Esophagus muscularis mucosa (tissue), 4 donors: Measurements from ENCODE around the gene DOCK2. TPM values are rescaled to one million over a fixed set of nuclear protein-coding genes. Genes with fewer than 3 reads are reported as not detected.

ENCODE experiments used
- DNase-seq: peaks from one replicate; pipeline ENCODE4 v3.0.0-alpha.2; 2017; ENCODE audit errors: extremely low spot score
- H3K27ac ChIP-seq, 4 donors: fragments of 200-600 bp; sonication (generic); replicated peaks in 1 of 4; 1 replicate in 3 of 4; 2 replicates in 1 of 4; pipeline ENCODE4 v1.5.1; 2016 to 2019; ENCODE audit warnings: mild to moderate bottlenecking in 1 of 4
- H3K27me3 ChIP-seq, 4 donors: fragments of 200-600 bp; sonication (generic); one replicate each; pipeline versions ENCODE4 v1.5.1 to v1.6.0; 2016 to 2019
- H3K36me3 ChIP-seq, 4 donors: fragments of 200-600 bp; sonication (generic); one replicate each; pipeline ENCODE4 v1.5.1; 2016 to 2019
- H3K4me1 ChIP-seq, 4 donors: fragments of 200-600 bp; sonication (generic); one replicate each; pipeline ENCODE4 v1.5.1; 2016 to 2019
- H3K4me3 ChIP-seq, 4 donors: fragments of 200-600 bp; sonication (generic); 1 replicate in 2 of 4; 2 replicates in 2 of 4; pipeline ENCODE4 v1.5.1; 2016 to 2019; ENCODE audit warnings: mild to moderate bottlenecking in 4 of 4, moderate library complexity in 1 of 4
- H3K9me3 ChIP-seq, 4 donors: fragments of 200-600 bp; sonication (generic); 1 replicate in 3 of 4; 2 replicates in 1 of 4; pipeline ENCODE4 v1.5.1; 2016 to 2019
- EP300 ChIP-seq: sonication (generic); formaldehyde crosslinking; IDR thresholded peaks from one replicate; pipeline ENCODE4 v1.6.1; 2017; ENCODE audit warnings: antibody characterized with exemption
- POLR2A ChIP-seq: fragments of 450-650 bp; IDR thresholded peaks from one replicate; pipeline ENCODE4 v1.6.1; 2017; ENCODE audit warnings: antibody characterized with exemption, moderate library complexity, mild to moderate bottlenecking, low read depth
- POLR2AphosphoS5 ChIP-seq, 2 donors: sonication (generic); formaldehyde crosslinking; IDR thresholded peaks; one replicate each; pipeline ENCODE4 v1.6.1; 2017; ENCODE audit warnings: antibody characterized with exemption in 2 of 2
- WGBS: methylation state at CpG from one replicate; pipeline ENCODE4 v1.1.5; 2018; 5-methylcytosine and 5-hydroxymethylcytosine counted together
- intact Hi-C: fragments of 100-400 bp; cut with DNase I; formaldehyde crosslinking; loops from one replicate; pipeline ENCODE4 v1.15.1; 2023
- total RNA-seq, 4 donors: library from RNA; depleted of rRNA; stranded (reverse); fragments of >200 nt; gene quantifications; one replicate each; pipeline versions ENCODE4 v1.1.0 to v1.2.1, GENCODE V29; 2016
- TF ChIP-seq, protein P1 (sequence below), 3 experiments: fragments of 200-600 bp in 2 of 3; fragments of 450-650 bp in 1 of 3; sonication (generic) in 2 of 3; IDR thresholded peaks; one replicate each; pipeline ENCODE4 v1.5.1; 2017 to 2019; ENCODE audit warnings: antibody characterized with exemption in 3 of 3, mild to moderate bottlenecking in 2 of 3, moderate library complexity in 1 of 3

The DOCK2 gene
- total RNA-seq, 4 donors from 2014 or later, result 9.2 to 18.3 (median 13.7) TPM

- WGBS, result 82% methylated on average over 5 of the region's 5 CpGs
- no peaks in the 10 kb centered on the region for H3K4me1 ChIP-seq
- H3K9me3 ChIP-seq, result no peaks in the 10 kb centered on the region
- H3K27me3 ChIP-seq, result no peaks in the 10 kb centered on the region
- DNase-seq, result no peak
- no peak for TF ChIP-seq POLR2AphosphoS5 (IDR thresholded peaks at IDR 0.05)
- no peak for TF ChIP-seq EP300
- TF ChIP-seq, protein P1, sequence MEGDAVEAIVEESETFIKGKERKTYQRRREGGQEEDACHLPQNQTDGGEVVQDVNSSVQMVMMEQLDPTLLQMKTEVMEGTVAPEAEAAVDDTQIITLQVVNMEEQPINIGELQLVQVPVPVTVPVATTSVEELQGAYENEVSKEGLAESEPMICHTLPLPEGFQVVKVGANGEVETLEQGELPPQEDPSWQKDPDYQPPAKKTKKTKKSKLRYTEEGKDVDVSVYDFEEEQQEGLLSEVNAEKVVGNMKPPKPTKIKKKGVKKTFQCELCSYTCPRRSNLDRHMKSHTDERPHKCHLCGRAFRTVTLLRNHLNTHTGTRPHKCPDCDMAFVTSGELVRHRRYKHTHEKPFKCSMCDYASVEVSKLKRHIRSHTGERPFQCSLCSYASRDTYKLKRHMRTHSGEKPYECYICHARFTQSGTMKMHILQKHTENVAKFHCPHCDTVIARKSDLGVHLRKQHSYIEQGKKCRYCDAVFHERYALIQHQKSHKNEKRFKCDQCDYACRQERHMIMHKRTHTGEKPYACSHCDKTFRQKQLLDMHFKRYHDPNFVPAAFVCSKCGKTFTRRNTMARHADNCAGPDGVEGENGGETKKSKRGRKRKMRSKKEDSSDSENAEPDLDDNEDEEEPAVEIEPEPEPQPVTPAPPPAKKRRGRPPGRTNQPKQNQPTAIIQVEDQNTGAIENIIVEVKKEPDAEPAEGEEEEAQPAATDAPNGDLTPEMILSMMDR (IDR thresholded peaks at IDR 0.05), result no peak
- TF ChIP-seq POLR2A, result no peak
- H3K36me3 ChIP-seq, result no peaks in the 10 kb centered on the region
- intact Hi-C loops, result no loop called here
- no peak overlapping the region for H3K27ac ChIP-seq
- no peak overlapping the region for H3K4me3 ChIP-seq
Observed at GRCh38 chr5:169700611-169701010, 63.5 kb downstream of the DOCK2 start.

- no peak for DNase-seq
- Histone ChIP-seq H3K27ac (no peak overlapping the region), H3K27me3 (no peaks in the 10 kb centered on the region), H3K36me3 (no peaks in the 10 kb centered on the region), H3K4me1 (no peaks in the 10 kb centered on the region), H3K4me3 (no peak overlapping the region), H3K9me3 (no peaks in the 10 kb centered on the region)
- 52% methylated on average over 8 of the region's 8 CpGs for WGBS
- intact Hi-C loops, result no loop called here
- TF ChIP-seq, protein P1 (IDR thresholded peaks at IDR 0.05), result peak in 1 of 3 experiments; percentile 10
- no peak for TF ChIP-seq POLR2AphosphoS5 (IDR thresholded peaks at IDR 0.05)
Observed at GRCh38 chr5:169701910-169702451, 64.9 kb downstream of the DOCK2 start.

GRCh38 chr5:169702693-169703481 is 65.8 kb downstream of the DOCK2 start:
- Histone ChIP-seq H3K36me3 (no peaks in the 10 kb centered on the region), H3K27me3 (no peaks in the 10 kb centered on the region), H3K4me1 (no peaks in the 10 kb centered on the region), H3K4me3 (no peak overlapping the region), H3K27ac (no peak overlapping the region), H3K9me3 (no peaks in the 10 kb centered on the region)
- no peak for DNase-seq
- intact Hi-C loops, result no loop called here
- TF ChIP-seq, protein P1 (IDR thresholded peaks at IDR 0.05), result no peak
- 82% methylated on average over 7 of the region's 7 CpGs for WGBS

GRCh38 chr5:169703813-169704212 is 66.7 kb downstream of the DOCK2 start:
- TF ChIP-seq, protein P1 (IDR thresholded peaks at IDR 0.05), result no peak
- no peak for TF ChIP-seq EP300
- no peak for TF ChIP-seq POLR2A
- no peak for TF ChIP-seq POLR2AphosphoS5 (IDR thresholded peaks at IDR 0.05)
- intact Hi-C loops, result no loop called here
- no peak for DNase-seq
- Histone ChIP-seq H3K4me3 (no peak overlapping the region), H3K27ac (no peak overlapping the region), H3K4me1 (no peaks in the 10 kb centered on the region), H3K9me3 (no peaks in the 10 kb centered on the region), H3K27me3 (no peaks in the 10 kb centered on the region), H3K36me3 (no peaks in the 10 kb centered on the region)
- WGBS, result 81% methylated on average over 2 of the region's 2 CpGs

- 100% methylated on average over 2 of the region's 2 CpGs for WGBS
- no peak overlapping the region for H3K4me3 ChIP-seq
- intact Hi-C loops, result no loop called here
Observed at GRCh38 chr5:169705322-169705721, 68.2 kb downstream of the DOCK2 start.

More at GRCh38 chr5:169705322-169705721, 68.2 kb downstream of the DOCK2 start:
- no peaks in the 10 kb centered on the region for H3K27me3 ChIP-seq
- H3K4me1 ChIP-seq, result no peaks in the 10 kb centered on the region
- H3K27ac ChIP-seq, result no peak overlapping the region
- no peaks in the 10 kb centered on the region for H3K9me3 ChIP-seq
- DNase-seq, result no peak
- TF ChIP-seq, protein P1 (IDR thresholded peaks at IDR 0.05), result no peak
- no peaks in the 10 kb centered on the region for H3K36me3 ChIP-seq
